Vagina (tissue), 2 donors: ENCODE measurements around the gene DIO1. TPM values are rescaled to one million over a fixed set of nuclear protein-coding genes. Genes with fewer than 3 reads are reported as not detected.

Experiments
- DNase-seq, 2 donors: peaks; one replicate each; pipeline ENCODE4 v3.0.0-alpha.2; 2017; ENCODE audit errors: extremely low spot score in 2 of 2
- H3K27ac ChIP-seq: fragments of 200-600 bp; sonication (generic); one replicate; pipeline ENCODE4 v1.5.1; 2019
- H3K27me3 ChIP-seq: fragments of 200-600 bp; sonication (generic); one replicate; pipeline ENCODE4 v1.5.1; 2019
- H3K36me3 ChIP-seq, 2 donors: fragments of 200-600 bp; sonication (generic); one replicate each; pipeline ENCODE4 v1.5.1; 2017 to 2019
- H3K4me1 ChIP-seq: fragments of 200-600 bp; sonication (generic); one replicate; pipeline ENCODE4 v1.5.1; 2019
- H3K4me3 ChIP-seq, 2 donors: fragments of 200-600 bp; sonication (generic); 1 replicate in 1 of 2; 2 replicates in 1 of 2; pipeline ENCODE4 v1.5.1; 2016 to 2019
- H3K9me3 ChIP-seq: fragments of 200-600 bp; sonication (generic); one replicate; pipeline ENCODE4 v1.5.1; 2019
- CTCF ChIP-seq, 3 experiments: fragments of 450-650 bp in 2 of 3; fragments of 200-600 bp in 1 of 3; sonication (generic) in 1 of 3; IDR thresholded peaks; one replicate each; pipeline ENCODE4 v1.5.1; 2017 to 2019; ENCODE audit warnings: antibody characterized with exemption in 3 of 3, mild to moderate bottlenecking in 2 of 3, moderate library complexity in 2 of 3
- POLR2A ChIP-seq, 2 donors: fragments of 450-650 bp; IDR thresholded peaks; one replicate each; pipeline ENCODE4 v1.6.1; 2017; ENCODE audit warnings: antibody characterized with exemption in 2 of 2, mild to moderate bottlenecking in 2 of 2, moderate library complexity in 2 of 2
- POLR2AphosphoS5 ChIP-seq, 2 donors: sonication (generic); formaldehyde crosslinking; IDR thresholded peaks; one replicate each; pipeline ENCODE4 v1.9.0; 2017; ENCODE audit warnings: antibody characterized with exemption in 2 of 2, mild to moderate bottlenecking in 2 of 2, low read depth in 1 of 2; ENCODE audit not compliant: insufficient read depth in 1 of 2
- intact Hi-C: fragments of 100-400 bp; cut with DNase I; formaldehyde crosslinking; loops from one replicate; pipeline ENCODE4 v1.15.1; 2023
- total RNA-seq: library from RNA; depleted of rRNA; stranded (reverse); fragments of >200 nt; gene quantifications from one replicate; pipeline ENCODE4 v1.2.3, GENCODE V29; 2016

DIO1 gene
- total RNA-seq, 1 donor from 2014 or later, result not detected

- Histone ChIP-seq H3K4me1 (no peaks in the 10 kb centered on the region), H3K9me3 (peaks cover 7% of the 10 kb centered on the region), H3K36me3 (peaks cover 0 to 11% of the 10 kb centered on the region in 2 donors), H3K27ac (no peak overlapping the region), H3K27me3 (no peaks in the 10 kb centered on the region), H3K4me3 (no peak overlapping the region)
- DNase-seq, result no peak
- TF ChIP-seq POLR2AphosphoS5 (IDR thresholded peaks at IDR 0.05; ENCODE audit: insufficient read depth in 1 of 2, low read depth in 1 of 2) (no peak), POLR2A (IDR thresholded peaks at IDR 0.05) (no peak), CTCF (IDR thresholded peaks at IDR 0.05) (no peak)
- intact Hi-C loops, result no loop called here
These were observed 33.4 kb downstream of the DIO1 start for GRCh38 chr1:53927376-53927881.

GRCh38 chr1:53929246-53929960 lies 35.4 kb downstream of the DIO1 start:
- no peak for DNase-seq
- Histone ChIP-seq H3K27me3 (no peaks in the 10 kb centered on the region), H3K9me3 (peaks cover 7% of the 10 kb centered on the region), H3K4me3 (no peak overlapping the region), H3K4me1 (no peaks in the 10 kb centered on the region), H3K36me3 (peaks cover 0 to 6% of the 10 kb centered on the region in 2 donors), H3K27ac (no peak overlapping the region)
- TF ChIP-seq CTCF (IDR thresholded peaks at IDR 0.05), result no peak
- TF ChIP-seq POLR2AphosphoS5 (IDR thresholded peaks at IDR 0.05; ENCODE audit: insufficient read depth in 1 of 2, low read depth in 1 of 2), result no peak
- no peak for TF ChIP-seq POLR2A (IDR thresholded peaks at IDR 0.05)
- intact Hi-C loops, result no loop called here

GRCh38 chr1:53930932-53931331 lies 36.9 kb downstream of the DIO1 start:
- Histone ChIP-seq H3K27me3 (no peaks in the 10 kb centered on the region), H3K36me3 (peaks cover 0 to 12% of the 10 kb centered on the region in 2 donors), H3K9me3 (peaks cover 7% of the 10 kb centered on the region), H3K4me1 (no peaks in the 10 kb centered on the region), H3K27ac (no peak overlapping the region), H3K4me3 (no peak overlapping the region)
- no peak for TF ChIP-seq POLR2A (IDR thresholded peaks at IDR 0.05)
- TF ChIP-seq CTCF (IDR thresholded peaks at IDR 0.05), result no peak
- TF ChIP-seq POLR2AphosphoS5 (IDR thresholded peaks at IDR 0.05; ENCODE audit: insufficient read depth in 1 of 2, low read depth in 1 of 2), result no peak
- intact Hi-C loops, result no loop called here
- DNase-seq, result no peak

GRCh38 chr1:53931523-53931922 lies 37.5 kb downstream of the DIO1 start:
- no peak for DNase-seq
- intact Hi-C loops, result no loop called here
- TF ChIP-seq POLR2A (IDR thresholded peaks at IDR 0.05) (no peak), CTCF (IDR thresholded peaks at IDR 0.05) (no peak), POLR2AphosphoS5 (IDR thresholded peaks at IDR 0.05; ENCODE audit: insufficient read depth in 1 of 2, low read depth in 1 of 2) (no peak)
- Histone ChIP-seq H3K36me3 (peaks cover 0 to 12% of the 10 kb centered on the region in 2 donors), H3K9me3 (peaks cover 7% of the 10 kb centered on the region), H3K27me3 (no peaks in the 10 kb centered on the region), H3K4me3 (no peak overlapping the region), H3K4me1 (no peaks in the 10 kb centered on the region), H3K27ac (no peak overlapping the region)

- H3K36me3 ChIP-seq, result peaks cover 0 to 9% of the 10 kb centered on the region in 2 donors
- peaks cover 7% of the 10 kb centered on the region for H3K9me3 ChIP-seq
- H3K27ac ChIP-seq, result no peak overlapping the region
- no peak overlapping the region for H3K4me3 ChIP-seq
- no peak for TF ChIP-seq POLR2A (IDR thresholded peaks at IDR 0.05)
- no peak for TF ChIP-seq CTCF (IDR thresholded peaks at IDR 0.05)
- TF ChIP-seq POLR2AphosphoS5 (IDR thresholded peaks at IDR 0.05; ENCODE audit: insufficient read depth in 1 of 2, low read depth in 1 of 2), result no peak
- no peaks in the 10 kb centered on the region for H3K4me1 ChIP-seq
- no peak for DNase-seq
- intact Hi-C loops, result no loop called here
- no peaks in the 10 kb centered on the region for H3K27me3 ChIP-seq
These were observed 40.3 kb downstream of the DIO1 start for GRCh38 chr1:53934170-53934765.
